ENCODE measurements around the gene PPP6R3.

DNA sequence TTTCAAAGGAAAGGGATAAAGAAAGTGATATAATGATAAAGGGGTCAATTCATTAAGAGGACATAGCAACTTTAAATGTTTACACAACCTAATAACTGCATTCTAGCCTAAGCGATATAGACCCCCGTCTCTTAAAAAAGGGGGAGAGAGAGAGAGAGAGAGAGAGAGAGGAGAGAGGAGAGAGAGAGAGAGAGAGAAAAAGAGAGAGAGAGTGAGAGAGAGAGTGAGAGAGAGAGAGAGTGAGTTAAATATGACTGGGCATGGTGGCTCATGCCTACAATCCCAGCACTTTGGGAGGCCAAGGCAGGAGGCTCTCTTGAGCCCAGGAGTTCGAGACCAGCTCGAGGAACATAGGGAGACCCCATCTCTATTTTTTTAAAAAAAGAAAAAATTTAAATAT is 133.6 kb downstream of the PPP6R3 start:
- TF ChIP-seq, protein P1, sequence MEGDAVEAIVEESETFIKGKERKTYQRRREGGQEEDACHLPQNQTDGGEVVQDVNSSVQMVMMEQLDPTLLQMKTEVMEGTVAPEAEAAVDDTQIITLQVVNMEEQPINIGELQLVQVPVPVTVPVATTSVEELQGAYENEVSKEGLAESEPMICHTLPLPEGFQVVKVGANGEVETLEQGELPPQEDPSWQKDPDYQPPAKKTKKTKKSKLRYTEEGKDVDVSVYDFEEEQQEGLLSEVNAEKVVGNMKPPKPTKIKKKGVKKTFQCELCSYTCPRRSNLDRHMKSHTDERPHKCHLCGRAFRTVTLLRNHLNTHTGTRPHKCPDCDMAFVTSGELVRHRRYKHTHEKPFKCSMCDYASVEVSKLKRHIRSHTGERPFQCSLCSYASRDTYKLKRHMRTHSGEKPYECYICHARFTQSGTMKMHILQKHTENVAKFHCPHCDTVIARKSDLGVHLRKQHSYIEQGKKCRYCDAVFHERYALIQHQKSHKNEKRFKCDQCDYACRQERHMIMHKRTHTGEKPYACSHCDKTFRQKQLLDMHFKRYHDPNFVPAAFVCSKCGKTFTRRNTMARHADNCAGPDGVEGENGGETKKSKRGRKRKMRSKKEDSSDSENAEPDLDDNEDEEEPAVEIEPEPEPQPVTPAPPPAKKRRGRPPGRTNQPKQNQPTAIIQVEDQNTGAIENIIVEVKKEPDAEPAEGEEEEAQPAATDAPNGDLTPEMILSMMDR (IDR thresholded peaks at IDR 0.05): peak in 2 of 6 experiments; percentile 21 to 26
- no peak for TF ChIP-seq POLR2A (IDR thresholded peaks at IDR 0.05)

Measured in thyroid gland (tissue), 4 donors.